BLaER1 treated with 17β-estradiol and CSF1 and Interleukin-3, amounts not matched to agents 10 nM and 100 nM (cell line): ENCODE data around the gene SNX20.

Experiments
- H3K27ac ChIP-seq, 11 experiments: shearing (Covaris generic); formaldehyde crosslinking; 2 replicates each; pipeline ENCODE4 v1.8.1; 2022
- H3K27me3 ChIP-seq, 11 experiments: shearing (Covaris generic); formaldehyde crosslinking; 2 replicates each; pipeline ENCODE4 v1.8.1; 2022
- H3K36me3 ChIP-seq, 11 experiments: shearing (Covaris generic); formaldehyde crosslinking; 2 replicates each; pipeline ENCODE4 v1.8.1; 2022
- H3K4me1 ChIP-seq, 10 experiments: shearing (Covaris generic); formaldehyde crosslinking; 2 replicates each; pipeline ENCODE4 v1.8.1; 2022
- H3K4me2 ChIP-seq, 11 experiments: shearing (Covaris generic); formaldehyde crosslinking; 2 replicates each; pipeline ENCODE4 v1.8.1; 2022
- H3K4me3 ChIP-seq, 10 experiments: shearing (Covaris generic); formaldehyde crosslinking; 2 replicates each; pipeline ENCODE4 v1.8.1; 2022
- H3K9ac ChIP-seq, 11 experiments: shearing (Covaris generic); formaldehyde crosslinking; 2 replicates each; pipeline ENCODE4 v1.8.1; 2022
- H3K9me3 ChIP-seq, 11 experiments: shearing (Covaris generic); formaldehyde crosslinking; replicated peaks in 1 of 11; 2 replicates each; pipeline ENCODE4 v1.8.1; 2022
- H4K20me1 ChIP-seq, 11 experiments: shearing (Covaris generic); formaldehyde crosslinking; 2 replicates each; pipeline ENCODE4 v1.8.1; 2022
- Cebpa-rat ChIP-seq, 11 experiments: shearing (Covaris generic); IDR thresholded peaks; 2 replicates each; pipeline ENCODE4 v1.8.1; 2022

The SNX20 gene, protein sequence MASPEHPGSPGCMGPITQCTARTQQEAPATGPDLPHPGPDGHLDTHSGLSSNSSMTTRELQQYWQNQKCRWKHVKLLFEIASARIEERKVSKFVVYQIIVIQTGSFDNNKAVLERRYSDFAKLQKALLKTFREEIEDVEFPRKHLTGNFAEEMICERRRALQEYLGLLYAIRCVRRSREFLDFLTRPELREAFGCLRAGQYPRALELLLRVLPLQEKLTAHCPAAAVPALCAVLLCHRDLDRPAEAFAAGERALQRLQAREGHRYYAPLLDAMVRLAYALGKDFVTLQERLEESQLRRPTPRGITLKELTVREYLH

DNA sequence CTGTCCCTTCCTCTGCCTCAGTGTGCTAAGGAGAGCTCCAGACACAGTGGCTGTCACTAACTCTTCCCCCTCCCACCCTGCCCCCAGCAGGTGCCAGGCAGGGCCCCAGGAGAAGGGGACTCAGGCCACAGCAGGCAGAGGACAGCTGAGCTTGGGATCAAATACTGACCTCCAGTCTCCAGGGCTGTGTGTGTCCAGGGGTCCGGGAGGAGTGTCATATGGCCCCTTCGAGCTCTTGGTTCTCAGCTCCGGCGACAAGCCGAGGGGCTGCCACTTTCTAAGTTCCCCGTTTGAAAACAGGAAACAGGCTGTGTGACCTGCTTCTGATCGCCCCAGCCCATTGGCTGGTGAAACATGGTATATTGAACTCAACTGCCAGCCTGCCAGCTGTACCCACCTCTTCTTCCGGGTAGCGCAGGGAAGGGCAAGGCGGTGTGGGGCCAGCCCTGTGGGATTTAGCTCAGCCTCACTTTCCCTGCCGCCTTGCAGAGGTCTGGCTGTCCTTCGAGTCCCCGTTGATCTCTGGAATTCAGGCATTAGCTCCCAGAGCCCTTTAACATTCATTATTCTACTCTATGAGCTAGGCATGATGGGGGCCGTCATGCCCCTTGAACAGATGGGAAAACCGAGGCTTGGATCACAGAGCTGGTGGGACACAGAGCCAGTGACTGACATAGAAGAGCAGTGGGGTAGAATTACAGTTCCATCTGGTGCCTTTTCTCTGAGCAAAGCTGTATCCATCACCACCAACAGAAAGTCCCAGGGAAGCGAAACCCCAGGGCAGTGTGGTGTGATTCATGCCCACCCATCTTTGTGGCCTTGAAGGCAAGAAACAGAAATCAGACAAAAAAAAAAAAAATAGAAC is at the start of gene SNX20:
Gene SNX20 (minus strand): TSS at position 292 of the 865 bp plus-strand sequence. CDS start 3,786 bp downstream, outside the sequence.
- peak within 1 kb of the TSS; percentile 61 to 81 (median 75) for H3K9ac ChIP-seq
- no peaks in the 10 kb centered on the region for H3K27me3 ChIP-seq
- peak within 1 kb of the TSS; percentile 53 to 71 (median 60) for H3K4me3 ChIP-seq
- peak within 1 kb of the TSS; percentile 53 to 89 (median 79); a peak in 21 of 22 replicates for H3K27ac ChIP-seq
- peaks cover 3 to 22% (median 16%) of the 10 kb centered on the region in 11 experiments; a peak in 19 of 22 replicates for H3K36me3 ChIP-seq
- H4K20me1 ChIP-seq: peaks cover 0 to 14% (median 0%) of the 10 kb centered on the region in 11 experiments; a peak in 3 of 22 replicates
- no peak for TF ChIP-seq Cebpa-rat (IDR thresholded peaks at IDR 0.05)
- peaks cover 68 to 93% (median 80%) of the 10 kb centered on the region in 10 experiments for H3K4me1 ChIP-seq
- H3K9me3 ChIP-seq: no peaks in the 10 kb centered on the region
- H3K4me2 ChIP-seq: peak within 1 kb of the TSS; percentile 82 to 98 (median 93)

DNA sequence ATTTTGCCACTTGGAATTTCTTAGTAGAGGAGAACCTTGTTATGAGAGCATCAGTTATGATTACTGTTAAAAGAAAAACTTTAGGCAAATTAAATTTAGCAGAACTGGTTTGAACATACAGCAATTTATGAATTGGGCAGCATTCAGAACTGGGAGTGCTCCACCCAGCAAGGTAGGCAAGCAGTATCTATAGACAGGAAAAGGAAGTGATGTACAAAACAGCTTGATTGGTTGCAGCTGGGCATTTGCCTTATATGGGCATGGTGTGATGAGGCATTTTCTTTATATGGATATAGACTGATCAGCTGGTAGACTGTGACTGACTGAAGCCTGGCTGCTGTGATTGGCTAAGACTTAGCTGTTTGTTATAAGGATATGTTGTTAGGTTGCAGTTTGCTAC is 43.2 kb upstream of the SNX20 start:
- Histone ChIP-seq H3K4me3 (no peak overlapping the region), H3K4me2 (no peak overlapping the region), H3K36me3 (peaks cover 0 to 88% (median 0%) of the 10 kb centered on the region in 11 experiments; a peak in 10 of 22 replicates), H3K4me1 (peaks cover 10 to 14% (median 13%) of the 10 kb centered on the region in 10 experiments), H3K27me3 (no peaks in the 10 kb centered on the region), H3K9me3 (peaks cover 12 to 46% (median 18%) of the 10 kb centered on the region in 11 experiments; a peak in 21 of 22 replicates), H4K20me1 (no peaks in the 10 kb centered on the region), H3K27ac (no peak overlapping the region), H3K9ac (no peak overlapping the region)
- no peak for TF ChIP-seq Cebpa-rat (IDR thresholded peaks at IDR 0.05)

DNA sequence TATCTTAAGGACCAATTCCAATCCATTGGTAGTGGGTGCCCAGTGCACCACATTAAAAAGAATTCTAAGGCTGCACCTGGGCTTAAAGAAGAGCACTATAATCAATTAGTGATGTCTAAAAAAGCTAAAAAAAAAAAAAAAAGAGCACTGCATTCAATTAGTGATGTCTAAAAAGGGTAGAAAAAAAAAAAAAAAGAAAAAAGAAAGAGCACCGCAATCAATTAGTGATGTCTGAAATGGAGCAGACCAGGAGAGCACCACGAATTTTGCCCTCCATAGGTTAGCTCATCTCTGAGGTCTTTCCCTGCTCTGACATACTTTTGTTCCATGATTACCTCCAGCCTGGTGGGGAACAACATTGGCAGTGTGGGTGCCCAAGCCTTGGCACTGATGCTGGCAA is 41.8 kb upstream of the SNX20 start:
- Histone ChIP-seq H3K4me3 (no peak overlapping the region), H3K9ac (no peak overlapping the region), H3K4me1 (peaks cover 10 to 28% (median 18%) of the 10 kb centered on the region in 10 experiments), H3K9me3 (peaks cover 12 to 46% (median 18%) of the 10 kb centered on the region in 11 experiments; a peak in 21 of 22 replicates), H3K36me3 (peaks cover 0 to 77% (median 0%) of the 10 kb centered on the region in 11 experiments; a peak in 10 of 22 replicates), H3K4me2 (no peak overlapping the region), H3K27me3 (no peaks in the 10 kb centered on the region), H3K27ac (no peak overlapping the region), H4K20me1 (no peaks in the 10 kb centered on the region)
- no peak for TF ChIP-seq Cebpa-rat (IDR thresholded peaks at IDR 0.05)

DNA sequence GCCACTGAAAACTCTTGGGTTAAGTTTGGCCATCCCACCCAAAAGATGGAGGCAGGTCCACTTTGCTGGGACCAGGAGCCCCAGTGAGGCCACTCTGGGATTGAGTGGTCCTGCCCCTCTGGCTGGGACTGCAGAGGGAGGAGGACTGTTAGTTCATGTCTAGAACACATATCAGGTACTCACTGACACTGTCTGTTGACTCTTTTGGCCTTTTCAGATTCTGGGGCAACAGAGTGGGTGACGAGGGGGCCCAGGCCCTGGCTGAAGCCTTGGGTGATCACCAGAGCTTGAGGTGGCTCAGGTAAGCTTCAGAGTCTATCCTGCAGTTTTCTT is 41.3 kb upstream of the SNX20 start:
- H3K36me3 ChIP-seq: peaks cover 0 to 77% (median 0%) of the 10 kb centered on the region in 11 experiments; a peak in 10 of 22 replicates
- H3K4me1 ChIP-seq: peaks cover 10 to 32% (median 18%) of the 10 kb centered on the region in 10 experiments
- H4K20me1 ChIP-seq: 0 out of 22 replicates have a peak, but pooled peaks cover 0 to 3% (median 0%) of the 10 kb centered on the region in 11 experiments
- H3K4me2 ChIP-seq: no peak overlapping the region
- H3K4me3 ChIP-seq: no peak overlapping the region
- no peak overlapping the region for H3K27ac ChIP-seq
- no peak for TF ChIP-seq Cebpa-rat (IDR thresholded peaks at IDR 0.05)
- no peaks in the 10 kb centered on the region for H3K27me3 ChIP-seq
- no peak overlapping the region for H3K9ac ChIP-seq
- H3K9me3 ChIP-seq: peaks cover 12 to 46% (median 18%) of the 10 kb centered on the region in 11 experiments; a peak in 21 of 22 replicates

DNA sequence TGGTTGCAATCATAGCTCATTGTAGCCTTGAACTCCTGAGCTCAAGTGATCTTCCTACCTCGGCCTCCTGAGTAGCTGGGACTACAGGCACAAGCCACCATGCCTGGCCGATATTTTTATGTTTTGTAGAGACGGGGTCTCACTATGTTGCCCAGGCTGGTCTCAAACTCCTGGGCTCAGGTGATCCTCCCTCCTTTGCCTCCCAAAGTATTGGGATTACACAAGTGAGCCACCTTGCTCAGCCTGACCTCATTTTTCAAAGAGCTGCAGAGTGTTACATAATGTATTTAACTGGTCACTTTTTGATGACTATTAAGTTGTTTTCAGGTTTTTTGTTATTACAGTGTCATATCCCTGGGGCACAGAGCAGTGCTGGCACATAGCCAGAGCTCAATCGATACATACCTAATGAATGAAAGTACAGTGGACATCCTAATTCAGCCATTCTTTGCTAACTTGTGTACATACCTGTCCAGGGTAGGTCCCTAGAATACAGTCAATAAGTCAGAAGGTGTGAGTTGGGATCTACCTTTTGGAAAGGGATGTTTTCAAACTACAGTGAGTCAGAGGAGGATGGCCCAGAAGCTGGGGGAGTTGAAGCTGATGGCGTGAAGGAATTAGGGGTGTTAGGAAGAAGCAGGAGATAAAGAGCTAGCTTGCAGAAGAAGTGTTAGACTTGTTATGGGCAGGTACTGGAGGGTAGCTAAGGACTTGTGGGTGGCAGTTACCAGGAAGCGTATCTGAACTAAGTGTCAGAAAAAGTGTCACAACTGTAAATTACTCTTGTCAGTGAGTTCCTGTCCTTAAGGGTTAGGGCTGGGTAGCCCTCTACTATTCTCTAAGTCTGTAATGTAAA is 40.7 kb upstream of the SNX20 start:
- Histone ChIP-seq H3K27ac (no peak overlapping the region), H3K4me2 (no peak overlapping the region), H3K27me3 (no peaks in the 10 kb centered on the region), H3K4me1 (peaks cover 10 to 38% (median 24%) of the 10 kb centered on the region in 10 experiments), H3K9ac (no peak overlapping the region), H3K9me3 (peaks cover 12 to 46% (median 18%) of the 10 kb centered on the region in 11 experiments; a peak in 21 of 22 replicates), H4K20me1 (0 out of 22 replicates have a peak, but pooled peaks cover 0 to 8% (median 0%) of the 10 kb centered on the region in 11 experiments), H3K4me3 (no peak overlapping the region), H3K36me3 (peaks cover 0 to 77% (median 0%) of the 10 kb centered on the region in 11 experiments; a peak in 10 of 22 replicates)
- TF ChIP-seq Cebpa-rat (IDR thresholded peaks at IDR 0.05): no peak

DNA sequence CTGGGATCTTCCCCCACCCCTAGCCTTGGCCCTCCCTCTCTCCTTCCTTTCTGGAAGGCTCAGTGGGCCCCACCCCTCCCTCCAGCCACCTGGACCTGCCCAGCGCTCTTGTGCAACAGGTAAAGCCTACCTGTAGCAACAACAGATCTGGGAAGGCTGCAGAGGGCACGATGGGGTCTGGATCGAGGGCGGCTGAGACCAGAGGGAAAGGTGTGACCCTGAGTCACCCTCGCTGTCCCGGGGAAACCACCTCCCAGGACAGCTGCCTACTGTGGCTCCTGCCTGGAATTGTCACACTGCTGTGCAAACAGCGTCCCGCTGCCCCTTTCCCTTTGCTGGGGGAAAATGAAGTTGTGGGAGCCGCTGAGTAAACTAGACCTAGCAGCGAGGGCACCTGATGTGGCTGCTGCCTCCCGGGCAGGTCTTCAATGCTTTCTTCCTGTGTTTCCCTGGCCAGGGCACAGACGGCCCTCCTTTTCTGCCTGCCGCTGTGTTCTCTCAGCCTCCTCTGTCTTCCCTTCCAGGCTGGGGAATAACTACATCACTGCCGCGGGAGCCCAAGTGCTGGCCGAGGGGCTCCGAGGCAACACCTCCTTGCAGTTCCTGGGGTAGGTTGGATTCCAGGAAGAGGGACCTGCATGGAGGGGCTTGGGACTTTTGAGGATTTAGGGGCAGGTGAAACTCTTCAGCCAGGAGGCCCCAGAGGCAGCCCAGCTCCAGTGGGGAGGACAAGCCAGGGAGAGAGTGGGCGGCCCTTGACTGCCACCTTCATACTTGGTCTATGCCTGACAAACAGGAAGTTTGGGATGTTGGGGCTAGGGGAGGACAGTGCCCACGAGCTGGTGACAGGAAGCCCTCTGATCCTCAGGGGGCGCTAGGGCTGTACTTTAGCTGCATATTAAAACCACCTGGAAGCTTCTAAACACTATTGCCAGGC is 38.6 kb upstream of the SNX20 start:
- Histone ChIP-seq H3K4me1 (peaks cover 10 to 47% (median 30%) of the 10 kb centered on the region in 10 experiments), H3K4me2 (peak overlapping the region; percentile 42 to 73 (median 55)), H3K27ac (peak overlapping the region in 4 of 11 experiments; percentile 1 to 33 (median 26); a peak in 3 of 22 replicates), H3K9ac (no peak overlapping the region), H3K36me3 (peaks cover 0 to 69% (median 0%) of the 10 kb centered on the region in 11 experiments; a peak in 8 of 22 replicates), H3K4me3 (no peak overlapping the region), H3K9me3 (peaks cover 10 to 27% (median 11%) of the 10 kb centered on the region in 11 experiments; a peak in 21 of 22 replicates), H4K20me1 (peaks cover 0 to 11% (median 0%) of the 10 kb centered on the region in 11 experiments; a peak in 1 of 22 replicates), H3K27me3 (no peaks in the 10 kb centered on the region)
- TF ChIP-seq Cebpa-rat (IDR thresholded peaks at IDR 0.05): no peak

DNA sequence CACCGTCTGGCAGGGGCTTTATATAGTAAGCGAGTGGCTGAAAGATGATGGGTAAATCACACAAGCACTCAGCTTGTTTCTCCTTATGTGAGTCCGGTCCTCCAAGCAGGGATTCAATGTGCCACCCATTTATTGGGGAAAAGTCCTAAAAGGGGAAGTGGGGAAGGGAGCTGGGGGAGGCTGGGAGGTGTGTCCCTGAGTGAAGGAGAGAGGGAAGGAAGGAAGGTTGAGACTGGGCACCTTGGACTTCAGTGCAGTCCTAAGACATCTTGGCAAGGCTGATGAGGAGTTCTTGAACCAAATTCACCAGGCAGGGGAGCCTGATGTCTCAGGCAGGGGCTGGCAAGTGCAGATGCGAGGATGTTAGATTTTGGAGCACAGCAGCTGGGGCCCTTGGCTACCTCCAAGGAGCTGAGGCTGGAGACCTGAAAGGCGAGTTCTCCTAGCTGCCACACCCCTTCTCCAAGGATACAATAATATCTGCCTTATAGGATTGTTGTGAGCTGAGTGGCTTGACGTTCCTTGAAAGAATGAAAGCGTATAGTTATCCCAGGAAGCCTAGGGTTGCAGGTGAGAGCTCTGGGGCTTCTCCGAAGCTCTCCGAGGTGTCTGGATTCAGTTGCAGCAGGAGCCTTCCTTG is 37.8 kb upstream of the SNX20 start:
- peaks cover 0 to 64% (median 0%) of the 10 kb centered on the region in 11 experiments; a peak in 7 of 22 replicates for H3K36me3 ChIP-seq
- H3K4me3 ChIP-seq: no peak overlapping the region
- H3K4me2 ChIP-seq: peak overlapping the region in 5 of 11 experiments; percentile 23 to 51 (median 42); a peak in 7 of 22 replicates
- peaks cover 3 to 19% (median 4%) of the 10 kb centered on the region in 11 experiments; a peak in 17 of 22 replicates for H3K9me3 ChIP-seq
- no peak for TF ChIP-seq Cebpa-rat (IDR thresholded peaks at IDR 0.05)
- no peak overlapping the region for H3K9ac ChIP-seq
- peaks cover 11 to 55% (median 38%) of the 10 kb centered on the region in 10 experiments for H3K4me1 ChIP-seq
- H4K20me1 ChIP-seq: peaks cover 0 to 12% (median 0%) of the 10 kb centered on the region in 11 experiments; a peak in 1 of 22 replicates
- H3K27ac ChIP-seq: no peak overlapping the region; a peak in 1 of 22 replicates
- H3K27me3 ChIP-seq: no peaks in the 10 kb centered on the region
